GM23338 (cell line): Measurements from ENCODE around the gene VANGL1. TPM values are rescaled to one million over a fixed set of nuclear protein-coding genes. Genes with fewer than 3 reads are reported as not detected.
A peak's percentile ranks its signal among the peaks of the same experiment; 100 is the strongest.

Experiments used
- ATAC-seq: fragments of 200-7000 bp; cut with Tn5 transposase; 3 replicates; pipeline ENCODE4 v1.9.1; 2020
- DNase-seq: peaks from one replicate; pipeline ENCODE4 v3.0.0-alpha.2; 2015; ENCODE audit warnings: low spot score
- H2AFZ ChIP-seq: fragments of 200-600 bp; sonication (generic); 2 replicates; pipeline ENCODE4 v1.8.0; 2016; ENCODE audit warnings: antibody characterized with exemption, mild to moderate bottlenecking, moderate library complexity
- H3F3A ChIP-seq: fragments of 200-600 bp; sonication (generic); replicated peaks from 2 replicates; pipeline ENCODE4 v1.8.0; 2017; ENCODE audit warnings: antibody characterized with exemption, mixed run types, low read depth
- H3K27ac ChIP-seq: fragments of 200-600 bp; sonication (generic); 2 replicates; pipeline ENCODE4 v1.6.1; 2016; ENCODE audit warnings: low read depth
- H3K27me3 ChIP-seq: fragments of 200-600 bp; sonication (generic); 2 replicates; pipeline ENCODE4 v1.8.0; 2016; ENCODE audit warnings: mild to moderate bottlenecking, mixed run types, moderate library complexity; ENCODE audit not compliant: insufficient read depth
- H3K36me3 ChIP-seq: fragments of 200-600 bp; sonication (generic); 2 replicates; pipeline ENCODE4 v1.8.0; 2016; ENCODE audit warnings: mild to moderate bottlenecking; ENCODE audit not compliant: insufficient read depth
- H3K4me1 ChIP-seq: fragments of 200-600 bp; sonication (generic); 2 replicates; pipeline ENCODE4 v1.8.0; 2016; ENCODE audit warnings: mild to moderate bottlenecking, moderate library complexity; ENCODE audit not compliant: insufficient read depth
- H3K4me2 ChIP-seq: fragments of 200-600 bp; sonication (generic); 2 replicates; pipeline ENCODE4 v1.7.1; 2017; ENCODE audit warnings: mixed run types
- H3K4me3 ChIP-seq: fragments of 200-600 bp; sonication (generic); 2 replicates; pipeline ENCODE4 v1.6.1; 2016; ENCODE audit warnings: mixed run types
- H3K79me2 ChIP-seq: fragments of 200-600 bp; sonication (generic); replicated peaks from 2 replicates; pipeline ENCODE4 v1.8.0; 2017; ENCODE audit warnings: mild to moderate bottlenecking; ENCODE audit not compliant: insufficient read depth
- H3K9me2 ChIP-seq: fragments of 200-600 bp; sonication (generic); 2 replicates; pipeline ENCODE4 v1.8.0; 2017; ENCODE audit not compliant: insufficient read depth
- H4K20me1 ChIP-seq: fragments of 200-600 bp; sonication (generic); replicated peaks from 2 replicates; pipeline ENCODE4 v1.8.0; 2017; ENCODE audit warnings: mild to moderate bottlenecking; ENCODE audit not compliant: insufficient read depth
- H3K27ac Mint-ChIP-seq: 2 replicates; pipeline ENCODE4 v1.8.0; 2020; ENCODE audit warnings: inconsistent platforms, mild to moderate bottlenecking, moderate library complexity, mixed read lengths
- H3K27me3 Mint-ChIP-seq: 3 replicates; pipeline ENCODE4 v1.8.0; 2022; ENCODE audit warnings: low read depth, mild to moderate bottlenecking, moderate library complexity, mixed read lengths, inconsistent platforms; ENCODE audit not compliant: insufficient read depth, poor library complexity
- H3K36me3 Mint-ChIP-seq: 3 replicates; pipeline ENCODE4 v1.8.0; 2021; ENCODE audit warnings: low read depth, mild to moderate bottlenecking, inconsistent platforms, moderate library complexity, mixed read lengths
- H3K4me1 Mint-ChIP-seq: 3 replicates; pipeline ENCODE4 v1.8.0; 2020; ENCODE audit warnings: mild to moderate bottlenecking, inconsistent platforms, mixed read lengths
- H3K4me3 Mint-ChIP-seq: 3 replicates; pipeline ENCODE4 v1.8.0; 2021; ENCODE audit warnings: moderate library complexity, mild to moderate bottlenecking, inconsistent platforms, mixed read lengths
- H3K9me3 Mint-ChIP-seq: 3 replicates; pipeline ENCODE4 v1.8.0; 2020; ENCODE audit warnings: moderate library complexity, mild to moderate bottlenecking, inconsistent platforms, mixed read lengths
- CTCF ChIP-seq, 2 experiments: fragments of 200-600 bp in 1 of 2; sonication (generic) in 1 of 2; conservative IDR thresholded peaks; 2 replicates each; pipeline versions ENCODE4 v1.5.1 to v1.6.1; 2016 to 2017; ENCODE audit warnings: antibody characterized with exemption in 2 of 2, low read depth in 2 of 2, mild to moderate bottlenecking in 2 of 2, moderate library complexity in 1 of 2
- EZH2phosphoT487 ChIP-seq: fragments of 200-600 bp; sonication (generic); IDR thresholded peaks from one replicate; pipeline ENCODE4 v1.8.1; 2018; ENCODE audit warnings: antibody characterized with exemption; ENCODE audit not compliant: unreplicated experiment
- NANOG ChIP-seq: IDR thresholded peaks from 2 replicates; pipeline ENCODE4 v1.6.1; 2016; ENCODE audit warnings: antibody characterized with exemption, borderline replicate concordance
- POLR2AphosphoS5 ChIP-seq: IDR thresholded peaks from 2 replicates; pipeline ENCODE4 v1.6.1; 2016; ENCODE audit warnings: antibody characterized with exemption, low read depth
- ZNF331 ChIP-seq: fragments of 250-450 bp; sonication (Bioruptor Pico); IDR thresholded peaks from 2 replicates; pipeline ENCODE4 v1.5.0; 2020; ENCODE audit warnings: low read depth, mild to moderate bottlenecking, moderate library complexity
- ZNF462 ChIP-seq: fragments of 250-450 bp; sonication (Bioruptor Pico); IDR thresholded peaks from 2 replicates; pipeline ENCODE4 v1.5.0; 2020; ENCODE audit warnings: mild to moderate bottlenecking, moderate library complexity
- polyA plus RNA-seq: library from polyadenylated mRNA; unstranded; fragments of >200 nt; fragmentation: Nextera tagmentation; extraction: Ambion mirVana; gene quantifications from 2 replicates; pipeline ENCODE4 v1.2.1, GENCODE V29; 2016
- total RNA-seq: library from RNA; depleted of rRNA; stranded (reverse); fragments of >200 nt; shearing (Covaris generic); gene quantifications from 2 replicates; pipeline ENCODE4 v1.2.3, GENCODE V29; 2014

VANGL1 gene
- total and polyA plus RNA-seq, 2 experiments from 2014 or later: 4.4 to 14.4 TPM

- no peak for TF ChIP-seq ZNF462 (CRISPR knock-in tag)
- TF ChIP-seq NANOG: no peak
- TF ChIP-seq POLR2AphosphoS5: no peak
- no peak for TF ChIP-seq EZH2phosphoT487
These were observed 69.3 kb downstream of the VANGL1 start (continued) for GRCh38 chr1:115710859-115711624.

- no peak overlapping the region for H3K4me3 Mint-ChIP-seq
- TF ChIP-seq CTCF (conservative IDR thresholded peaks at IDR 0.05; ENCODE audit: low read depth in 2 of 2) (peak in 1 of 2 experiments; percentile 10; a peak in 1 of 4 replicates), ZNF331 (CRISPR knock-in tag) (no peak)
These were observed 71.3 kb downstream of the VANGL1 start for GRCh38 chr1:115712911-115713609.

More at GRCh38 chr1:115712911-115713609, 71.3 kb downstream of the VANGL1 start:
- peak overlapping the region; percentile 74 for H2AFZ ChIP-seq
- H3K27ac ChIP-seq: no peak overlapping the region
- H3K4me1 ChIP-seq: peaks cover 8% of the 10 kb centered on the region; the same call in 1 of the 2 replicates
- no peaks in the 10 kb centered on the region for H3K79me2 ChIP-seq
- Mint-ChIP-seq H3K36me3 (no peaks in the 10 kb centered on the region), H3K9me3 (no peaks in the 10 kb centered on the region), H3K27me3 (peaks cover 6% of the 10 kb centered on the region), H3K27ac (no peak overlapping the region), H3K4me1 (peaks cover 19% of the 10 kb centered on the region)
- no peak overlapping the region for H3K4me2 ChIP-seq
- H4K20me1 ChIP-seq: no peaks in the 10 kb centered on the region
- no peak overlapping the region for H3K4me3 ChIP-seq
- ATAC-seq (peak; percentile 60), DNase-seq (peak; percentile 37)
- H3K27me3 ChIP-seq: no peaks in the 10 kb centered on the region
- no peaks in the 10 kb centered on the region for H3K36me3 ChIP-seq
- no peaks in the 10 kb centered on the region for H3K9me2 ChIP-seq
- H3F3A ChIP-seq: no peaks in the 10 kb centered on the region
